Stimulated activated CD8-positive, alpha-beta memory T cell treated with anti-CD3 and anti-CD28 coated beads, Interleukin-12 subunit alpha, Interleukin-12 subunit beta, amount 100 ng/mL, for 1 hour (primary cell): ENCODE measurements around the gene FASTKD3.
A peak's percentile ranks its signal among the peaks of the same experiment; 100 is the strongest.

Experiments used
- DNase-seq: peaks from one replicate; pipeline ENCODE4 v3.0.0-alpha.2; 2020; ENCODE audit warnings: low read depth

Gene FASTKD3

GRCh38 chr5:7849681-7850394, 19.0 kb downstream of the FASTKD3 start:
- DNase-seq: no peak

GRCh38 chr5:7848296-7848695, 20.5 kb downstream of the FASTKD3 start:
- no peak for DNase-seq

- no peak for DNase-seq
Observed at GRCh38 chr5:7846327-7846726, 22.5 kb downstream of the FASTKD3 start.

- DNase-seq: no peak
Observed at GRCh38 chr5:7845557-7845956, 23.3 kb downstream of the FASTKD3 start.

GRCh38 chr5:7844901-7845300, 23.9 kb downstream of the FASTKD3 start:
- no peak for DNase-seq

GRCh38 chr5:7842531-7842930, 26.3 kb downstream of the FASTKD3 start:
- DNase-seq: no peak

GRCh38 chr5:7837403-7837802, 31.4 kb downstream of the FASTKD3 start:
- no peak for DNase-seq

GRCh38 chr5:7834982-7835381, 33.8 kb downstream of the FASTKD3 start:
- no peak for DNase-seq

- DNase-seq: no peak
Observed at GRCh38 chr5:7828269-7828668, 40.6 kb downstream of the FASTKD3 start.

GRCh38 chr5:7827610-7828009, 41.2 kb downstream of the FASTKD3 start:
- DNase-seq: no peak

GRCh38 chr5:7825630-7826029, 43.2 kb downstream of the FASTKD3 start:
- DNase-seq: no peak

- no peak for DNase-seq
Observed at GRCh38 chr5:7824995-7825394, 43.8 kb downstream of the FASTKD3 start.

GRCh38 chr5:7823594-7823993, 45.2 kb downstream of the FASTKD3 start:
- DNase-seq: no peak

GRCh38 chr5:7822449-7822848, 46.4 kb downstream of the FASTKD3 start:
- DNase-seq: no peak

- DNase-seq: no peak
Observed at GRCh38 chr5:7816535-7816901, 52.3 kb downstream of the FASTKD3 start.

- peak; percentile 12 for DNase-seq
Observed at GRCh38 chr5:7815892-7816534, 52.8 kb downstream of the FASTKD3 start.

GRCh38 chr5:7814816-7815215, 54.0 kb downstream of the FASTKD3 start:
- DNase-seq: no peak

- DNase-seq: no peak
Observed at GRCh38 chr5:7813576-7813975, 55.3 kb downstream of the FASTKD3 start.

GRCh38 chr5:7813007-7813406, 55.8 kb downstream of the FASTKD3 start:
- no peak for DNase-seq

GRCh38 chr5:7811715-7812114, 57.1 kb downstream of the FASTKD3 start:
- DNase-seq: no peak
